GM19193 (cell line): ENCODE measurements around the gene VAT1L.

ENCODE experiments used
- POLR2A ChIP-seq: IDR thresholded peaks from 4 replicates; pipeline ENCODE4 v1.6.1; 2011; ENCODE audit not compliant: insufficient read depth, insufficient read length; ENCODE audit errors: extremely low read depth

Gene VAT1L

DNA sequence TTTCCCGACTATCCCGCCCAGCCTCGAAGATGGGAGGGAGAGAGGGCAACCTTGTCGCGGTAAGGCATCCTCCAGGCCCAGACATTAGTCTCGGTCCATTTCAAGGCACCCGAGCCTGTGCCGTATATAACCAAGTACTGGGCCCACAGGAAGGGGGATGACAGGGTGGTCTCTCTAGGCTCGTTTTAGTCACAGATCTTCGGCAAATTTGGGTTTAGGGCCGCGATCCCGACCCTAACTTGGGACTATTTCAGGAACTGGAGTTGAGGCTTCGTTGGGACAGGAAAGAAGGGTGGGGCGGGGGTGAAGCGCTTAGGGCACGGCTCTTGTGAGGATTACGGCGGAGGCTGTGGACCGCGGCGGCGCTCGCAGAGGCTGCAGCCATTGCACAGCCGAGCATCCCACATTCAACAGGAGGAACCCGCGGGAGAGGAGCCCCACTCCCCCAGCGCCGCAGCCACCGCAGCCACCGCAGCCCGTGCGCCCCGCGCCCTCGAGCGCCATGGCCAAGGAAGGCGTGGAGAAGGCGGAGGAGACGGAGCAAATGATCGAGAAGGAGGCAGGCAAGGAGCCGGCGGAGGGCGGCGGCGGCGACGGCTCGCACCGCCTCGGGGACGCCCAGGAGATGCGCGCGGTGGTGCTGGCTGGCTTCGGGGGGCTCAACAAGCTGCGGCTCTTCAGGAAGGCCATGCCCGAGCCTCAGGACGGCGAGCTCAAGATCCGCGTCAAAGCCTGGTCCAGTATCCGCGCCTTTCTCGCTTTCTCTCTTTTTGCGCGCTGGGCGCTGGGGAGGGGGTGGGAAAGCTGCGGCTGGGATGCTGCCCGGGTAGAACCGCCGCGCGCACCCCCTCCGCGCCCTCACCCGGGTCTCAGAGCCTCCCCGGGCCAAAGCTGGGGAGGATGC, at the start of gene VAT1L:
VAT1L (plus strand) TSS at position 384 of the 904 bp plus-strand sequence; CDS start at position 503, 119 bp downstream.
- no peak for TF ChIP-seq POLR2A

DNA sequence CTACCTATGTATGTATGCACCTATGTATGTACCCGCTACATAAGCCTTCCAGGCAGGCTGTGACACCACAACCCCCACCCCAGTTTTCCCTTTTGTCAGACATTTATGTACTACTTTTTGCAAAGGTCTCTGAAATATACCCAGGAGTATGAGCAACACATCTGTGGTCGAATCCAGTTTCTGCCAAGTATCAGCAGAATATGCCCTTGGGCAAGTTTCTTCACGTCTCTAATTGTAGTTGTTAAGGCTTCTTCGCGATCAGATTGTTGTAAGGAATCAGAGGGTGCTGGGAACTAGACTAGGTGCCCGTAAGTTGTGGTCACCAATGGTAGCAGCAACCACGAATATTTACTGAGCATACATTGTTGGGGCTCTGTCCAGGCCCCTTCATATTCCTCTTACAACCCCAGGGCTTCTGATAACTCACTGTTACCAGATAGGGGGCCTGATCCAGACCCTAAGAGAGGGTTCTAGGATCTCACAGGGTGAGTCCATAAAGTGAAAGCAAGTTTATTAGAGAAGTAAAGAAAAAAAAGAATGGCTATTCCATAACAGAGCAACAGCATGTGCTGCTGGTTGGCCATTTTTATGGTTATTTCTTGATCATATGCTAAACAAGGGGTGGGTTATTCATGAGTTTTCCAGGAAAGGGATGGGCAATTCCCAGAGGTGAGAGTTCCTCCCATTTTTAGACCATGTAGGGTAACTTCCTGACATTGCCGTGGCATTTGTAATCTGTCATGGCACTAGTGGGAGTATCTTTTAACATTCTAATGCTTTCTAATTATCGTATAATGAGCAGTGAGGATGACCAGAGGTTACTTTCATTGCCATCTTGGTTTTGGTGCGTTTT, 49.4 kb upstream of the VAT1L start:
- no peak for TF ChIP-seq POLR2A

DNA sequence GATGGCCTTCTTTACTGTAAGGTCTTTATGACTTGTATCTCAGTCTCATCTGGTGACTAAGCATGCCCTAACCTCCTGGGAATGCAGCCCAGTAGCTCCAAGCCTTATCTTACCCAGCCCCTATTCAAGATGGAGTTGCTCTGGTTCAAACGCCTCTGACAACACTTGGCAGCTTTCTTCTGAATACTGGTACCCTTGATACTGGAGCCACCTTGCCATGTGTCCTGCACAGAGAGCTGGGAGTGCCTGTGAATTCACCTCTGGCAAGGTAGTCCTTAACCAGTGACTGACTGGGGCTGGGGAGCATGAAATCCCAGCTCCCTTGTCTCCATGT, 48.8 kb upstream of the VAT1L start:
- TF ChIP-seq POLR2A: no peak

- no peak for TF ChIP-seq POLR2A
Observed at GRCh38 chr16:77744141-77744540, 44.2 kb upstream of the VAT1L start.

DNA sequence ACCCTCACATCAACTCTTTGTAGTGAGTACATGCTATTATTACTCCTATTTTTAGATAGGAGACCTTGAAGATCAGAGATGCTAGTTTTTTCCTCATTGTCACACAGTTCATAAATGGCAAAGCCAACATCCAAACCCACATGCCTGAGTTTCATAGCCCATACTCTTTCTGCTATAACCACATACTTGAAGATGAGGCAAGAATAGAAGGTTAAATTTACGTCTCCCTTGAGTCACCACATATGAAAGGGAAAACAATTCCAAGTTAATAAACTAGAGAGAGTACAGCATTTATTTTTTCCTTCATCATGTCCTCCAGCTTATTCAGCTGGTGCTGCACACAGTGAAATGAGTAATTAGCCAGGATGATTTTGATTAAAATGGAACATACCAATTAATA, 42.4 kb upstream of the VAT1L start:
- no peak for TF ChIP-seq POLR2A

- no peak for TF ChIP-seq POLR2A
Observed at GRCh38 chr16:77748421-77749005, 39.9 kb upstream of the VAT1L start.

DNA sequence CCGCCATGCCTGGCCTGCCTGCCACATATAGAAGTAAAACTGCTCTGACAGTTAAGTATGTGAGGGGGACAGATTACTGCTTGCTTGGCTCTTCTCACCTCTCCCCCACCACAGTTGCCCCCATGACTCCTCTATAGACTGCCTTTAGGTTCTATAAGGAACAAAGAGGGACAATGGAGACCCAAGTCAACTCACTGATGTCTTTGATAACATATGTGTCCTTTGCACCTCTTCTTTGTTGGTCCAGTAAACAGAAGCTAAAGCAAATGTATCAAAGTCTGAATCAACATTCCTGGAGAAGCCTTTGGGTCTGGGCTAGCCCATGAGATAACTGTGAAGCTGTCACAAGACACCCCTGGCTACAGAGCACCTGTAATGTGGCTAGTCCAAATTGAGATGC, 38.9 kb upstream of the VAT1L start:
- TF ChIP-seq POLR2A: no peak

DNA sequence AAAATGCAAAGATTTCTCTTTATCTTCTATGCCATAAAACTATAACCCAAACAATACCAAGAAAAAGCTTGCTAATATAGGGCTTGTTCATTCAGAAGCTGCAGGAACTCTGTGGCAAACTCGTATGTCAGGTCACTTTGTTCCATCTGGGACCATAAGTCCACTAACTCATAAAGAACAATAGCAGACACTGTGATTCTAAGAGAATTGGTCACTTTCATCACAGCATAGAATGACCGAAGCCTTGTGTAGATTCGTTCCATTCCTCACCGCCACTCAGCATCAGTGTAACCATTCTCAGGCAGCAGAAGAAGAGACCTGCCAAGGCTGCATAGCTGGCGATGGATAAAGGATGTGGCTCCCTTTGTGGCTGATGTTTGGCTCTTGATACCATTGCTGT, 30.3 kb upstream of the VAT1L start:
- TF ChIP-seq POLR2A: no peak

DNA sequence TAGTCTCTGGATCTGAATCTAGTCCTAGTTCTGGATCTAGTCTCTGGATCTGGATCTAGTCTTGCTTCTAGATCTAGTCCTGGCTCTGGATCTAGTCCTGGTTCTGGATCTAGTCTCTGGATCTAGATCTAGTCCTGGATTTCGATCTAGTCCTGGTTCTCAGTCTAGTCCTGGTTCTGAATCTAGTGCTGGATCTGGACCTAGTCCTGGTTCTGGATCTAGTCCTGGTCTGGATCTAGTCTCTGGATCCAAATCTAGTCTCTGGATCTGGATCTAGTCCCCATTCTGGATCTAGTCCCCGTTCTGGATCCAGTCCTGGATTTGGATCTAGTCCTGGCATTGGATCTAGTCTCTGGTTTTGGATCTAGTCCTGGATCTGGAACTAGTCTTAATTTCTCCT, 29.9 kb upstream of the VAT1L start:
- TF ChIP-seq POLR2A: no peak

DNA sequence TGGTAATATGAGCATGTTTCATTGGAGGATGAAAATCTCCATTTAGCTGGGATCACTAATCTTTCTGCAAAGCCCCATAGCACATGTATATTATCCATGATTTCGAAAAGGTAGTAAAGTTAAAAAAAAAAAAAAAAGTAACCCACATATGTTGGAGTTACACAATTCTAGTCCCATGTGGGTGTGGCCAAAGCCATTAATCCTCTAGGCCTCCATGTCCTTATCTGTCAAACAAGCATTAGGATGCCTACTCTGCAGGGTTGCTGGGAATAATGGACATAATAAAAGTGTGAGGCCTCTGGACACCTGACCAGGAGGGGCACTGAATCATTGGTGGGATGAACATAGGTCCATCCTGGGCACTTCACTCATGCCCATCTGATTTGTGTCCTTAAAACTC, 29.2 kb upstream of the VAT1L start:
- TF ChIP-seq POLR2A: no peak

DNA sequence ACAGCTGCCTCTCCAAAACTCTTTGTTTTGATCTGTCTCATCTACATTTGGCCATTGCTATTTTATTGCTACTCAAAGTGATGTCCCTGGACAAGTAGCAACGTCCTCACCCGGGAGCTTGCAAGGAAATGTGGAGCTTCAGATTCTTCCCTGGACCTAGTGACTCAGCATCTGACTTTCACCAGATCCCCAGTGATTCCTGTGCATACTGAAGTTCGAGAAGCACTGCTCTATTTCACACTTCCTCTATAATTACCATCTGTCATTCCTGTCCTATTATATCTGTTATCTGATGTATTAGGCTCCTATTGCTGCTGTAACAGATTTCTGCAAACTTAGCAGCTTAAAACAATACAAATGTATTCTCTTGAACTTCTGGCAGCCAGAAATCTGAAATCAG, 28.5 kb upstream of the VAT1L start:
- TF ChIP-seq POLR2A: no peak

- no peak for TF ChIP-seq POLR2A
Observed at GRCh38 chr16:77760800-77761199, 27.6 kb upstream of the VAT1L start.

DNA sequence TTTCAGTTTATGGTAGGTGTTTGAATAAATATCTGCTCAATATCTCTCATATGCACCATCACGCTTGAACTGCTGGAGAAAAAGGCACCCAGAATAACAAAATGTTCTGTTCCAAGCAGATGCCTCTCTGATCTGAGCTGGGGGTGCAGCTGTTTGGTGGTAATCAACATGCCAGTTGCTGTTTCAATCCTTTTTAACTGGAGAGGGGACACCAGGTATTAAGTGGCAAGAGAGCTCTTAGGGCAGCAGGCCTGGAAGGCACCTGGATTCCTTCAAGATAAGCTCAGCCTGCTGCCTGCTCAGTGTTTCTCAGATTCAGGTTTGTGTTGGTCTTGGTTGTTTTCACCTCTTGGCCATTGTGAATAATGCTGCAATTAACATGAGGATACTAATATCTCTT, 27.2 kb upstream of the VAT1L start:
- TF ChIP-seq POLR2A: no peak

DNA sequence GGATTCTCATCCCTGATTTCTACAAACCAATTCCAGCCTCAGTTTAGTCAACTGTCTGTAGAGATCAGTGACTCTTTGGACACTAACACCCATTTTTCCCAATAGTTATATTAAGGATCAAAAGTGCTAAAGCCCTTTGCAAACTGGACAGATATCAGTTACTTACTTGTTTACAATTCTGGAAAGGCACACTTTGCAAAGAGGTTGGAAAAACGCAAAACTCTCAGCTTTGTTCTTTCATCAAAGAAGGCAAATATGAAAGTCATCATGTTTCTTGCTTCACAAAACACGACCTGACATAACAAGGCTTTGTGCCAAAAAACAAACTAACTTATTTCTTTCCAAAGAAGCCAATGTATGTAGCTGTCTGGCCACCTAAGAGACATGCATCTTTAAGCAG, 26.1 kb upstream of the VAT1L start:
- TF ChIP-seq POLR2A: no peak

GRCh38 chr16:77763994-77764393, 24.4 kb upstream of the VAT1L start:
- TF ChIP-seq POLR2A: no peak
